Mesenchymal stem cell (in vitro differentiated cells and primary cell): ENCODE measurements around the gene SMTN.

Experiments used
- DNase-seq: peaks from one replicate; pipeline ENCODE4 v3.0.0-alpha.2; 2013
- H2AFZ ChIP-seq: one replicate; pipeline ENCODE4 v1.6.1; 2013; ENCODE audit warnings: low read depth, mild to moderate bottlenecking, control low read depth, inconsistent platforms, low read length, moderate library complexity
- H2AK5ac ChIP-seq: 2 replicates; pipeline ENCODE4 v1.6.1; 2013; ENCODE audit warnings: low read length, moderate library complexity, mild to moderate bottlenecking, inconsistent platforms; ENCODE audit not compliant: severe bottlenecking
- H2BK120ac ChIP-seq: one replicate; pipeline ENCODE4 v1.6.1; 2013; ENCODE audit warnings: low read depth, mild to moderate bottlenecking, inconsistent platforms, low read length, moderate library complexity
- H2BK12ac ChIP-seq, 2 experiments: one replicate each; pipeline ENCODE4 v1.6.1; 2013; ENCODE audit warnings: inconsistent platforms in 2 of 2, low read length in 2 of 2, mild to moderate bottlenecking in 2 of 2, moderate library complexity in 2 of 2, control low read depth in 1 of 2
- H2BK15ac ChIP-seq: one replicate; pipeline ENCODE4 v1.6.1; 2013; ENCODE audit warnings: mild to moderate bottlenecking, low read depth, inconsistent platforms; ENCODE audit not compliant: poor library complexity, severe bottlenecking
- H2BK5ac ChIP-seq: 2 replicates; pipeline ENCODE4 v1.6.1; 2013; ENCODE audit warnings: low read depth, mild to moderate bottlenecking, low read length, control low read depth, inconsistent platforms; ENCODE audit not compliant: poor library complexity, severe bottlenecking
- H3K14ac ChIP-seq, 2 experiments: one replicate each; pipeline ENCODE4 v1.6.1; 2013; ENCODE audit warnings: inconsistent platforms in 2 of 2, low read length in 2 of 2, control low read depth in 1 of 2, mild to moderate bottlenecking in 1 of 2, moderate library complexity in 1 of 2
- H3K18ac ChIP-seq, 2 experiments: one replicate each; pipeline ENCODE4 v1.6.1; 2013; ENCODE audit warnings: inconsistent platforms in 2 of 2, low read length in 2 of 2, control low read depth in 1 of 2, low read depth in 1 of 2, mild to moderate bottlenecking in 1 of 2
- H3K23ac ChIP-seq, 2 experiments: one replicate each; pipeline ENCODE4 v1.6.1; 2013; ENCODE audit warnings: inconsistent platforms in 2 of 2, low read length in 2 of 2, mild to moderate bottlenecking in 2 of 2, moderate library complexity in 2 of 2, control low read depth in 1 of 2
- H3K27ac ChIP-seq: 2 replicates; pipeline ENCODE4 v1.5.1; 2013; ENCODE audit warnings: mild to moderate bottlenecking, moderate library complexity, low read length, control low read depth, inconsistent platforms; ENCODE audit not compliant: poor library complexity, severe bottlenecking
- H3K27me3 ChIP-seq, 2 experiments: 2 replicates each; pipeline versions ENCODE4 v1.6.1 to v1.7.0; 2013; ENCODE audit warnings: low read length in 2 of 2, mild to moderate bottlenecking in 2 of 2, moderate library complexity in 2 of 2, control low read depth in 1 of 2, inconsistent platforms in 1 of 2; ENCODE audit not compliant: control insufficient read depth in 1 of 2, insufficient read depth in 1 of 2
- H3K36me3 ChIP-seq, 2 experiments: 2 replicates each; pipeline versions ENCODE4 v1.6.1 to v1.7.0; 2013; ENCODE audit warnings: low read length in 2 of 2, control low read depth in 1 of 2, inconsistent platforms in 1 of 2, low read depth in 1 of 2, mild to moderate bottlenecking in 1 of 2; ENCODE audit not compliant: insufficient read depth in 2 of 2, control insufficient read depth in 1 of 2
- H3K4ac ChIP-seq, 2 experiments: one replicate each; pipeline ENCODE4 v1.6.1; 2013; ENCODE audit warnings: inconsistent platforms in 2 of 2, low read length in 2 of 2, mild to moderate bottlenecking in 2 of 2, moderate library complexity in 2 of 2, control low read depth in 1 of 2, low read depth in 1 of 2
- H3K4me1 ChIP-seq: 2 replicates; pipeline ENCODE4 v1.6.1; 2013; ENCODE audit warnings: low read depth, low read length, control low read depth; ENCODE audit not compliant: control insufficient read depth, insufficient read depth
- H3K4me2 ChIP-seq: 2 replicates; pipeline ENCODE4 v1.6.1; 2013; ENCODE audit warnings: low read length, mild to moderate bottlenecking, inconsistent platforms; ENCODE audit not compliant: poor library complexity, severe bottlenecking
- H3K4me3 ChIP-seq, 2 experiments: 2 replicates each; pipeline versions ENCODE4 v1.5.1 to v1.7.0; 2013; ENCODE audit warnings: low read length in 2 of 2, mild to moderate bottlenecking in 2 of 2, control low read depth in 1 of 2, low read depth in 1 of 2; ENCODE audit not compliant: insufficient read depth in 1 of 2
- H3K79me1 ChIP-seq: replicated peaks from 2 replicates; pipeline ENCODE4 v1.6.1; 2013; ENCODE audit warnings: mild to moderate bottlenecking, control low read depth, low read length, inconsistent platforms; ENCODE audit not compliant: poor library complexity, severe bottlenecking
- H3K9ac ChIP-seq: 2 replicates; pipeline ENCODE4 v1.7.0; 2013; ENCODE audit warnings: mild to moderate bottlenecking, low read length, moderate library complexity
- H3K9me3 ChIP-seq: 2 replicates; pipeline ENCODE4 v1.7.0; 2013; ENCODE audit warnings: mild to moderate bottlenecking, low read length; ENCODE audit not compliant: control insufficient read depth
- H4K8ac ChIP-seq: one replicate; pipeline ENCODE4 v1.6.1; 2013; ENCODE audit warnings: inconsistent platforms, mild to moderate bottlenecking, low read length, moderate library complexity
- H4K91ac ChIP-seq: one replicate; pipeline ENCODE4 v1.6.1; 2013; ENCODE audit warnings: mild to moderate bottlenecking, low read length, inconsistent platforms
- WGBS: methylation state at CpG from one replicate; pipeline ENCODE4 v1.1.7; 2013; ENCODE audit warnings: mixed read lengths; 5-methylcytosine and 5-hydroxymethylcytosine counted together

Gene SMTN

DNA sequence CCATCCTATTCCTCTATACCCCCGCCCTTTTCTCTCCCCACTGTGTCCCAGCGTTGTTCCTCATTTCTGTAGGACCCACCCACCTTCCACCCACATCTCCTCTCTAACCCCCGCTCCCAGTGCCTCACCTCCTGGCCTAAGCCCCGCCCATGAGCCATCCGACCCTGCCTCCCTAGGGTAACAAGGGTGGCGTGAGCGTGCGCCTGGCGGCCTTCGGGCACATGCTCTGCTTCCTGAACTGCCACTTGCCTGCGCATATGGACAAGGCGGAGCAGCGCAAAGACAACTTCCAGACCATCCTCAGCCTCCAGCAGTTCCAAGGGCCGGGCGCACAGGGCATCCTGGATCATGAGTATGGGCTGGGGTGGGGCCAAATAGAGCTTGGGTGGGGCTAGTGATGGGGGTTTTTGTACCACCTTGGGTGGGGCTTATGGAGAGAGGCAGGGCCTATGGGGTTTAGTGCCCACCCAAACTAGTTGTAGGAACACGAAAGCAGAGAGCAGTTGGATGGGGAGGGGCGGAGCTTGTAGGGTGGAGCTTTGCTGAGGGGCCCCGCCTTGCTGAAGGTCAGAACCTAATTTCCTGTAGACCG lies 46.2 kb downstream of the SMTN start:
- DNase-seq: no peak
- H2BK5ac ChIP-seq: no peak overlapping the region
- peaks cover 4 to 54% of the 10 kb centered on the region in 2 experiments for H3K27me3 ChIP-seq
- H2BK12ac ChIP-seq: no peak overlapping the region
- H3K79me1 ChIP-seq: no peaks in the 10 kb centered on the region
- no peak overlapping the region for H3K18ac ChIP-seq
- no peak overlapping the region for H3K27ac ChIP-seq
- no peaks in the 10 kb centered on the region for H3K9me3 ChIP-seq
- 83% methylated on average over 19 of the region's 19 CpGs for WGBS
- no peak overlapping the region for H4K8ac ChIP-seq
- H3K4me3 ChIP-seq: no peak overlapping the region
- H3K4me2 ChIP-seq: no peak overlapping the region
- no peak overlapping the region for H3K4ac ChIP-seq
- H2BK120ac ChIP-seq: no peak overlapping the region
- no peak overlapping the region for H3K9ac ChIP-seq
- H2BK15ac ChIP-seq: no peak overlapping the region
- H3K14ac ChIP-seq: no peak overlapping the region
- H2AFZ ChIP-seq: no peak overlapping the region
- H3K36me3 ChIP-seq: peaks cover 0 to 3% of the 10 kb centered on the region in 2 experiments
- peaks cover 15% of the 10 kb centered on the region for H3K4me1 ChIP-seq
- no peak overlapping the region for H2AK5ac ChIP-seq
- no peak overlapping the region for H3K23ac ChIP-seq
- H4K91ac ChIP-seq: no peak overlapping the region

GRCh38 chr22:31128156-31128555 lies 47.0 kb downstream of the SMTN start:
- Histone ChIP-seq H2BK120ac (no peak overlapping the region), H3K9me3 (no peaks in the 10 kb centered on the region), H2BK15ac (no peak overlapping the region), H2AFZ (no peak overlapping the region), H3K4ac (no peak overlapping the region), H4K91ac (no peak overlapping the region), H3K4me3 (no peak overlapping the region), H3K4me2 (no peak overlapping the region), H3K27ac (no peak overlapping the region), H2BK5ac (no peak overlapping the region), H3K4me1 (peaks cover 8% of the 10 kb centered on the region), H3K36me3 (peaks cover 0 to 6% of the 10 kb centered on the region in 2 experiments), H3K18ac (no peak overlapping the region), H3K14ac (no peak overlapping the region), H3K79me1 (no peaks in the 10 kb centered on the region), H2BK12ac (no peak overlapping the region), H3K27me3 (peaks cover 4 to 45% of the 10 kb centered on the region in 2 experiments), H4K8ac (no peak overlapping the region), H3K9ac (no peak overlapping the region), H2AK5ac (no peak overlapping the region), H3K23ac (no peak overlapping the region)
- DNase-seq: no peak
- whole genome bisulfite sequencing: 92% methylated on average over 7 of the region's 7 CpGs

- Histone ChIP-seq H3K36me3 (peaks cover 0 to 6% of the 10 kb centered on the region in 2 experiments), H3K18ac (no peak overlapping the region), H4K91ac (no peak overlapping the region), H3K27ac (no peak overlapping the region), H3K9me3 (no peaks in the 10 kb centered on the region), H3K4me2 (no peak overlapping the region), H3K4me1 (peaks cover 4% of the 10 kb centered on the region), H3K4me3 (no peak overlapping the region), H2BK12ac (no peak overlapping the region), H2BK5ac (no peak overlapping the region), H2AFZ (no peak overlapping the region), H3K79me1 (no peaks in the 10 kb centered on the region), H2BK120ac (no peak overlapping the region), H2BK15ac (no peak overlapping the region), H4K8ac (no peak overlapping the region), H3K14ac (no peak overlapping the region), H3K27me3 (peaks cover 0 to 35% of the 10 kb centered on the region in 2 experiments), H3K23ac (no peak overlapping the region), H3K4ac (no peak overlapping the region), H2AK5ac (no peak overlapping the region), H3K9ac (no peak overlapping the region)
- DNase-seq: no peak
- 90% methylated on average over 2 of the region's 2 CpGs for WGBS
Observed at GRCh38 chr22:31130873-31131272, 49.8 kb downstream of the SMTN start.

GRCh38 chr22:31133911-31134310 lies 52.8 kb downstream of the SMTN start:
- Histone ChIP-seq H3K36me3 (peaks cover 0 to 3% of the 10 kb centered on the region in 2 experiments), H2BK5ac (no peak overlapping the region), H4K91ac (no peak overlapping the region), H2AFZ (no peak overlapping the region), H2BK15ac (no peak overlapping the region), H2BK120ac (no peak overlapping the region), H3K4ac (no peak overlapping the region), H3K14ac (no peak overlapping the region), H3K27me3 (peaks cover 7 to 42% of the 10 kb centered on the region in 2 experiments), H2BK12ac (no peak overlapping the region), H3K9me3 (no peaks in the 10 kb centered on the region), H4K8ac (no peak overlapping the region), H3K4me3 (no peak overlapping the region), H3K23ac (no peak overlapping the region), H3K79me1 (no peaks in the 10 kb centered on the region), H2AK5ac (no peak overlapping the region), H3K4me1 (peaks cover 2% of the 10 kb centered on the region), H3K9ac (no peak overlapping the region), H3K18ac (no peak overlapping the region), H3K27ac (no peak overlapping the region), H3K4me2 (no peak overlapping the region)
- no peak for DNase-seq
- 96% methylated on average over 19 of the region's 19 CpGs for WGBS
